ENCODE data around the gene NIPBL.

GRCh38 chr5:37060030-37060429 is 183.5 kb downstream of the NIPBL start:
- TF ChIP-seq, protein P1, sequence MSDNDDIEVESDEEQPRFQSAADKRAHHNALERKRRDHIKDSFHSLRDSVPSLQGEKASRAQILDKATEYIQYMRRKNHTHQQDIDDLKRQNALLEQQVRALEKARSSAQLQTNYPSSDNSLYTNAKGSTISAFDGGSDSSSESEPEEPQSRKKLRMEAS (IDR thresholded peaks at IDR 0.05; ENCODE audit: low read depth), result no peak
- TF ChIP-seq, protein P2, sequence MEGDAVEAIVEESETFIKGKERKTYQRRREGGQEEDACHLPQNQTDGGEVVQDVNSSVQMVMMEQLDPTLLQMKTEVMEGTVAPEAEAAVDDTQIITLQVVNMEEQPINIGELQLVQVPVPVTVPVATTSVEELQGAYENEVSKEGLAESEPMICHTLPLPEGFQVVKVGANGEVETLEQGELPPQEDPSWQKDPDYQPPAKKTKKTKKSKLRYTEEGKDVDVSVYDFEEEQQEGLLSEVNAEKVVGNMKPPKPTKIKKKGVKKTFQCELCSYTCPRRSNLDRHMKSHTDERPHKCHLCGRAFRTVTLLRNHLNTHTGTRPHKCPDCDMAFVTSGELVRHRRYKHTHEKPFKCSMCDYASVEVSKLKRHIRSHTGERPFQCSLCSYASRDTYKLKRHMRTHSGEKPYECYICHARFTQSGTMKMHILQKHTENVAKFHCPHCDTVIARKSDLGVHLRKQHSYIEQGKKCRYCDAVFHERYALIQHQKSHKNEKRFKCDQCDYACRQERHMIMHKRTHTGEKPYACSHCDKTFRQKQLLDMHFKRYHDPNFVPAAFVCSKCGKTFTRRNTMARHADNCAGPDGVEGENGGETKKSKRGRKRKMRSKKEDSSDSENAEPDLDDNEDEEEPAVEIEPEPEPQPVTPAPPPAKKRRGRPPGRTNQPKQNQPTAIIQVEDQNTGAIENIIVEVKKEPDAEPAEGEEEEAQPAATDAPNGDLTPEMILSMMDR (IDR thresholded peaks at IDR 0.05), result no peak
- TF ChIP-seq ELF1 (IDR thresholded peaks at IDR 0.05), result no peak
- TF ChIP-seq EZH2phosphoT487 (IDR thresholded peaks at IDR 0.05; ENCODE audit: borderline replicate concordance, low read depth), result no peak
- no peak for TF ChIP-seq SMC3 (IDR thresholded peaks at IDR 0.05; ENCODE audit: low read depth, low read length)
- TF ChIP-seq, protein P3, sequence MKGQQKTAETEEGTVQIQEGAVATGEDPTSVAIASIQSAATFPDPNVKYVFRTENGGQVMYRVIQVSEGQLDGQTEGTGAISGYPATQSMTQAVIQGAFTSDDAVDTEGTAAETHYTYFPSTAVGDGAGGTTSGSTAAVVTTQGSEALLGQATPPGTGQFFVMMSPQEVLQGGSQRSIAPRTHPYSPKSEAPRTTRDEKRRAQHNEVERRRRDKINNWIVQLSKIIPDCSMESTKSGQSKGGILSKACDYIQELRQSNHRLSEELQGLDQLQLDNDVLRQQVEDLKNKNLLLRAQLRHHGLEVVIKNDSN (IDR thresholded peaks at IDR 0.05; ENCODE audit: borderline replicate concordance, low read depth), result no peak
- TF ChIP-seq RCOR1 (IDR thresholded peaks at IDR 0.05; ENCODE audit: low read length), result no peak
- no peak for TF ChIP-seq YY1 (IDR thresholded peaks at IDR 0.05; ENCODE audit: low read depth)
- no peak for TF ChIP-seq FOXM1 (IDR thresholded peaks at IDR 0.05; ENCODE audit: low read depth)

Data from SK-N-SH (cell line).